Esophagus muscularis mucosa (tissue), 4 donors: ENCODE measurements around the gene PDE4D. TPM values are rescaled to one million over a fixed set of nuclear protein-coding genes. Genes with fewer than 3 reads are reported as not detected.

Experiments
- DNase-seq: peaks from one replicate; pipeline ENCODE4 v3.0.0-alpha.2; 2017; ENCODE audit errors: extremely low spot score
- H3K27ac ChIP-seq, 4 donors: fragments of 200-600 bp; sonication (generic); replicated peaks in 1 of 4; 1 replicate in 3 of 4; 2 replicates in 1 of 4; pipeline ENCODE4 v1.5.1; 2016 to 2019; ENCODE audit warnings: mild to moderate bottlenecking in 1 of 4
- H3K27me3 ChIP-seq, 4 donors: fragments of 200-600 bp; sonication (generic); one replicate each; pipeline versions ENCODE4 v1.5.1 to v1.6.0; 2016 to 2019
- H3K36me3 ChIP-seq, 4 donors: fragments of 200-600 bp; sonication (generic); one replicate each; pipeline ENCODE4 v1.5.1; 2016 to 2019
- H3K4me1 ChIP-seq, 4 donors: fragments of 200-600 bp; sonication (generic); one replicate each; pipeline ENCODE4 v1.5.1; 2016 to 2019
- H3K4me3 ChIP-seq, 4 donors: fragments of 200-600 bp; sonication (generic); 1 replicate in 2 of 4; 2 replicates in 2 of 4; pipeline ENCODE4 v1.5.1; 2016 to 2019; ENCODE audit warnings: mild to moderate bottlenecking in 4 of 4, moderate library complexity in 1 of 4
- H3K9me3 ChIP-seq, 4 donors: fragments of 200-600 bp; sonication (generic); 1 replicate in 3 of 4; 2 replicates in 1 of 4; pipeline ENCODE4 v1.5.1; 2016 to 2019
- CTCF ChIP-seq, 3 experiments: fragments of 200-600 bp in 2 of 3; fragments of 450-650 bp in 1 of 3; sonication (generic) in 2 of 3; IDR thresholded peaks; one replicate each; pipeline ENCODE4 v1.5.1; 2017 to 2019; ENCODE audit warnings: antibody characterized with exemption in 3 of 3, mild to moderate bottlenecking in 2 of 3, moderate library complexity in 1 of 3
- EP300 ChIP-seq: sonication (generic); formaldehyde crosslinking; IDR thresholded peaks from one replicate; pipeline ENCODE4 v1.6.1; 2017; ENCODE audit warnings: antibody characterized with exemption
- POLR2A ChIP-seq: fragments of 450-650 bp; IDR thresholded peaks from one replicate; pipeline ENCODE4 v1.6.1; 2017; ENCODE audit warnings: antibody characterized with exemption, moderate library complexity, mild to moderate bottlenecking, low read depth
- POLR2AphosphoS5 ChIP-seq, 2 donors: sonication (generic); formaldehyde crosslinking; IDR thresholded peaks; one replicate each; pipeline ENCODE4 v1.6.1; 2017; ENCODE audit warnings: antibody characterized with exemption in 2 of 2
- WGBS: methylation state at CpG from one replicate; pipeline ENCODE4 v1.1.5; 2018; 5-methylcytosine and 5-hydroxymethylcytosine counted together
- intact Hi-C: fragments of 100-400 bp; cut with DNase I; formaldehyde crosslinking; loops from one replicate; pipeline ENCODE4 v1.15.1; 2023
- total RNA-seq, 4 donors: library from RNA; depleted of rRNA; stranded (reverse); fragments of >200 nt; gene quantifications; one replicate each; pipeline versions ENCODE4 v1.1.0 to v1.2.1, GENCODE V29; 2016

PDE4D gene
- total RNA-seq, 4 donors from 2014 or later = 39.2 to 87.0 (median 50.2) TPM

GRCh38 chr5:59536875-59537274, 356.7 kb downstream of the PDE4D start:
- TF ChIP-seq EP300 (no peak), CTCF (IDR thresholded peaks at IDR 0.05) (no peak), POLR2AphosphoS5 (IDR thresholded peaks at IDR 0.05) (no peak), POLR2A (no peak)
- peaks cover 0 to 9% (median 3%) of the 10 kb centered on the region in 4 donors for H3K4me1 ChIP-seq
- WGBS = 96% methylated on average over 2 of the region's 2 CpGs
- H3K9me3 ChIP-seq = no peaks in the 10 kb centered on the region
- H3K27ac ChIP-seq = no peak overlapping the region
- H3K4me3 ChIP-seq = no peak overlapping the region
- no peaks in the 10 kb centered on the region for H3K36me3 ChIP-seq
- H3K27me3 ChIP-seq = no peaks in the 10 kb centered on the region
- DNase-seq = no peak
- intact Hi-C loops = no loop called here

- H3K27ac ChIP-seq = no peak overlapping the region
- H3K27me3 ChIP-seq = no peaks in the 10 kb centered on the region
- peaks cover 0 to 4% (median 1%) of the 10 kb centered on the region in 4 donors for H3K4me1 ChIP-seq
- no peak for DNase-seq
- H3K9me3 ChIP-seq = no peaks in the 10 kb centered on the region
- intact Hi-C loops = no loop called here
- TF ChIP-seq POLR2AphosphoS5 (IDR thresholded peaks at IDR 0.05) = no peak
- no peak for TF ChIP-seq POLR2A
- no peak for TF ChIP-seq CTCF (IDR thresholded peaks at IDR 0.05)
- no peak for TF ChIP-seq EP300
- no peaks in the 10 kb centered on the region for H3K36me3 ChIP-seq
- 91% methylated on average over 2 of the region's 2 CpGs for WGBS
- H3K4me3 ChIP-seq = no peak overlapping the region
Measured at GRCh38 chr5:59535561-59535960, 358.0 kb downstream of the PDE4D start.

GRCh38 chr5:59533730-59534108, 359.8 kb downstream of the PDE4D start:
- Histone ChIP-seq H3K27ac (no peak overlapping the region), H3K9me3 (no peaks in the 10 kb centered on the region), H3K27me3 (no peaks in the 10 kb centered on the region), H3K4me3 (no peak overlapping the region), H3K36me3 (no peaks in the 10 kb centered on the region), H3K4me1 (no peaks in the 10 kb centered on the region)
- DNase-seq = no peak
- intact Hi-C loops = no loop called here
- no peak for TF ChIP-seq POLR2AphosphoS5 (IDR thresholded peaks at IDR 0.05)
- no peak for TF ChIP-seq CTCF (IDR thresholded peaks at IDR 0.05)
- no peak for TF ChIP-seq EP300
- no peak for TF ChIP-seq POLR2A

- Histone ChIP-seq H3K36me3 (no peaks in the 10 kb centered on the region), H3K27ac (no peak overlapping the region), H3K27me3 (no peaks in the 10 kb centered on the region), H3K9me3 (no peaks in the 10 kb centered on the region), H3K4me3 (no peak overlapping the region), H3K4me1 (no peaks in the 10 kb centered on the region)
- TF ChIP-seq POLR2A (no peak), POLR2AphosphoS5 (IDR thresholded peaks at IDR 0.05) (no peak), EP300 (no peak), CTCF (IDR thresholded peaks at IDR 0.05) (no peak)
- intact Hi-C loops = no loop called here
- 7% methylated on average over 1 of the region's 1 CpG for WGBS
- no peak for DNase-seq
Measured at GRCh38 chr5:59532979-59533729, 360.4 kb downstream of the PDE4D start.

- TF ChIP-seq EP300 (no peak), POLR2A (no peak), POLR2AphosphoS5 (IDR thresholded peaks at IDR 0.05) (no peak), CTCF (IDR thresholded peaks at IDR 0.05) (no peak)
- 100% methylated on average over 1 of the region's 1 CpG for WGBS
- intact Hi-C loops = no loop called here
- H3K36me3 ChIP-seq = no peaks in the 10 kb centered on the region
- H3K9me3 ChIP-seq = no peaks in the 10 kb centered on the region
- no peak for DNase-seq
- no peak overlapping the region for H3K27ac ChIP-seq
- no peak overlapping the region for H3K4me3 ChIP-seq
- H3K27me3 ChIP-seq = no peaks in the 10 kb centered on the region
- H3K4me1 ChIP-seq = no peaks in the 10 kb centered on the region
Measured at GRCh38 chr5:59529239-59529638, 364.3 kb downstream of the PDE4D start.
